Activated T-cell treated with anti-CD3 and anti-CD28 coated beads, Interleukin-2, amount 50 U/mL, for 24 hours (primary cell): ENCODE data around the gene USP17L28.
A peak's percentile ranks its signal among the peaks of the same experiment; 100 is the strongest.
"Not testable (repeated sequence)": the region's sequence is repeated elsewhere in the genome, so short reads cannot be mapped to it uniquely, and the experiment has no call there.

Experiments used
- DNase-seq: peaks from one replicate; pipeline ENCODE4 v3.0.0-alpha.2; 2020
- H3K27ac Mint-ChIP-seq: 2 replicates; pipeline ENCODE4 v1.8.0; 2020; ENCODE audit warnings: mild to moderate bottlenecking, mixed read lengths
- H3K27me3 Mint-ChIP-seq: 2 replicates; pipeline ENCODE4 v1.8.0; 2020; ENCODE audit warnings: mixed read lengths
- H3K36me3 Mint-ChIP-seq: 2 replicates; pipeline ENCODE4 v1.8.0; 2020; ENCODE audit warnings: low read depth, mixed read lengths
- H3K4me1 Mint-ChIP-seq: 2 replicates; pipeline ENCODE4 v1.8.0; 2020; ENCODE audit warnings: low read depth, mixed read lengths
- H3K4me3 Mint-ChIP-seq: 2 replicates; pipeline ENCODE4 v1.8.0; 2020; ENCODE audit warnings: mild to moderate bottlenecking, moderate library complexity, mixed read lengths
- H3K9me3 Mint-ChIP-seq: 2 replicates; pipeline ENCODE4 v1.8.0; 2020; ENCODE audit warnings: mixed read lengths

USP17L28 gene

GRCh38 chr4:9348593-9348992 is at the start of gene USP17L28:
Gene USP17L28, plus strand, starts transcription at chr4:9348893. Its CDS starts 0 bp downstream, at chr4:9348893.
- not testable (repeated sequence) for H3K36me3 Mint-ChIP-seq, H3K9me3 Mint-ChIP-seq, H3K4me3 Mint-ChIP-seq, DNase-seq, H3K4me1 Mint-ChIP-seq, H3K27ac Mint-ChIP-seq, H3K27me3 Mint-ChIP-seq

GRCh38 chr4:9324191-9324590 is 24.5 kb upstream of the USP17L28 start:
- not testable (repeated sequence) for H3K9me3 Mint-ChIP-seq, H3K36me3 Mint-ChIP-seq, H3K4me1 Mint-ChIP-seq, DNase-seq, H3K27me3 Mint-ChIP-seq, H3K4me3 Mint-ChIP-seq, H3K27ac Mint-ChIP-seq

GRCh38 chr4:9324865-9325264 is 23.8 kb upstream of the USP17L28 start, which contains the start of gene USP17L24:
Gene USP17L24, plus strand, starts transcription at chr4:9325165. Its CDS starts 0 bp downstream, at chr4:9325165.
- H3K27me3 Mint-ChIP-seq, H3K4me1 Mint-ChIP-seq, H3K4me3 Mint-ChIP-seq, DNase-seq, H3K9me3 Mint-ChIP-seq, H3K27ac Mint-ChIP-seq, H3K36me3 Mint-ChIP-seq: not testable (repeated sequence)

- not testable (repeated sequence) for DNase-seq, H3K27ac Mint-ChIP-seq, H3K27me3 Mint-ChIP-seq, H3K4me1 Mint-ChIP-seq, H3K9me3 Mint-ChIP-seq, H3K4me3 Mint-ChIP-seq, H3K36me3 Mint-ChIP-seq
Observed at GRCh38 chr4:9329611-9330010, 19.1 kb upstream of the USP17L28 start, which contains the start of gene USP17L25. Gene USP17L25, plus strand, starts transcription at chr4:9329911. Its CDS starts 0 bp downstream, at chr4:9329911.

GRCh38 chr4:9334358-9334757 is 14.3 kb upstream of the USP17L28 start, which contains the start of gene USP17L26:
Gene USP17L26, plus strand, starts transcription at chr4:9334658. Its CDS starts 0 bp downstream, at chr4:9334658.
- not testable (repeated sequence) for H3K9me3 Mint-ChIP-seq, H3K27me3 Mint-ChIP-seq, DNase-seq, H3K36me3 Mint-ChIP-seq, H3K4me1 Mint-ChIP-seq, H3K4me3 Mint-ChIP-seq, H3K27ac Mint-ChIP-seq

- not testable (repeated sequence) for H3K27me3 Mint-ChIP-seq, H3K27ac Mint-ChIP-seq, H3K4me3 Mint-ChIP-seq, H3K9me3 Mint-ChIP-seq, H3K4me1 Mint-ChIP-seq, DNase-seq, H3K36me3 Mint-ChIP-seq
Observed at GRCh38 chr4:9339103-9339502, 9.6 kb upstream of the USP17L28 start, which contains the start of gene USP17L5. Gene USP17L5, plus strand, starts transcription at chr4:9339403. Its CDS starts 0 bp downstream, at chr4:9339403.

- not testable (repeated sequence) for H3K4me1 Mint-ChIP-seq, H3K9me3 Mint-ChIP-seq, H3K27ac Mint-ChIP-seq, DNase-seq, H3K4me3 Mint-ChIP-seq, H3K27me3 Mint-ChIP-seq, H3K36me3 Mint-ChIP-seq
Observed at GRCh38 chr4:9343848-9344247, 4.8 kb upstream of the USP17L28 start, which contains the start of gene USP17L27. Gene USP17L27, plus strand, starts transcription at chr4:9344148. Its CDS starts 0 bp downstream, at chr4:9344148.

- H3K4me1 Mint-ChIP-seq, H3K36me3 Mint-ChIP-seq, DNase-seq, H3K27ac Mint-ChIP-seq, H3K27me3 Mint-ChIP-seq, H3K4me3 Mint-ChIP-seq, H3K9me3 Mint-ChIP-seq: not testable (repeated sequence)
Observed at GRCh38 chr4:9350866-9351265, 2.2 kb downstream of the USP17L28 start.

- H3K9me3 Mint-ChIP-seq, DNase-seq, H3K27ac Mint-ChIP-seq, H3K4me3 Mint-ChIP-seq, H3K4me1 Mint-ChIP-seq, H3K36me3 Mint-ChIP-seq, H3K27me3 Mint-ChIP-seq: not testable (repeated sequence)
Observed at GRCh38 chr4:9353338-9353737, 4.6 kb downstream of the USP17L28 start, which contains the start of gene USP17L29. Gene USP17L29, plus strand, starts transcription at chr4:9353638. Its CDS starts 0 bp downstream, at chr4:9353638.

- H3K36me3 Mint-ChIP-seq, H3K27ac Mint-ChIP-seq, H3K4me1 Mint-ChIP-seq, H3K9me3 Mint-ChIP-seq, DNase-seq, H3K27me3 Mint-ChIP-seq, H3K4me3 Mint-ChIP-seq: not testable (repeated sequence)
Observed at GRCh38 chr4:9362829-9363228, 14.1 kb downstream of the USP17L28 start, which contains the start of gene USP17L30. Gene USP17L30, plus strand, starts transcription at chr4:9363129. Its CDS starts 0 bp downstream, at chr4:9363129.

- not testable (repeated sequence) for H3K27ac Mint-ChIP-seq, H3K36me3 Mint-ChIP-seq, H3K27me3 Mint-ChIP-seq, H3K4me3 Mint-ChIP-seq, H3K9me3 Mint-ChIP-seq, DNase-seq, H3K4me1 Mint-ChIP-seq
Observed at GRCh38 chr4:9379881-9380280, 31.2 kb downstream of the USP17L28 start.

- not testable (repeated sequence) for H3K9me3 Mint-ChIP-seq, H3K36me3 Mint-ChIP-seq
Observed at GRCh38 chr4:9381012-9381534, 32.4 kb downstream of the USP17L28 start.

GRCh38 chr4:9384126-9384525 is 35.4 kb downstream of the USP17L28 start:
- Mint-ChIP-seq H3K9me3 (no peaks in the 10 kb centered on the region), H3K36me3 (no peaks in the 10 kb centered on the region), H3K4me1 (no peaks in the 10 kb centered on the region), H3K27ac (no peak overlapping the region), H3K27me3 (peaks cover 2% of the 10 kb centered on the region), H3K4me3 (no peak overlapping the region)
- DNase-seq, result no peak

More at GRCh38 chr4:9381012-9381534, 32.4 kb downstream of the USP17L28 start:
- not testable (repeated sequence) for H3K27ac Mint-ChIP-seq, H3K4me3 Mint-ChIP-seq, H3K27me3 Mint-ChIP-seq, H3K4me1 Mint-ChIP-seq
- DNase-seq, result peak; percentile 66

- not testable (repeated sequence) for H3K36me3 Mint-ChIP-seq, DNase-seq, H3K4me3 Mint-ChIP-seq, H3K27me3 Mint-ChIP-seq, H3K27ac Mint-ChIP-seq, H3K9me3 Mint-ChIP-seq, H3K4me1 Mint-ChIP-seq
Observed at GRCh38 chr4:9389001-9389400, 40.3 kb downstream of the USP17L28 start.
